Right lobe of liver (tissue), 4 donors: ENCODE data around the gene LHX8.

ENCODE experiments used
- CTCF ChIP-seq, 4 donors: fragments of 200-600 bp in 3 of 4; fragments of 450-650 bp in 1 of 4; IDR thresholded peaks; one replicate each; pipeline versions ENCODE4 v1.5.1 to v1.8.0; 2016 to 2022; ENCODE audit warnings: antibody characterized with exemption in 4 of 4, mild to moderate bottlenecking in 2 of 4
- POLR2A ChIP-seq: fragments of 450-650 bp; IDR thresholded peaks from one replicate; pipeline ENCODE4 v1.6.1; 2017; ENCODE audit warnings: antibody characterized with exemption, mild to moderate bottlenecking
- donor health status: DM: no; HTN: no; CAD: no.
- donor health status: DM: no; HTN: no; CAD: no.
- donor health status: DM: no; HTN: yes; CAD: no.

GRCh38 chr1:75203415-75204277 is 69.5 kb downstream of the LHX8 start:
- peak; percentile 62 to 81 (median 74) for TF ChIP-seq CTCF (IDR thresholded peaks at IDR 0.05)
- TF ChIP-seq POLR2A, result no peak
